ENCODE data around the gene FILIP1.
"Not testable (repeated sequence)": the region's sequence is repeated elsewhere in the genome, so short reads cannot be mapped to it uniquely, and the experiment has no call there.

FILIP1 gene

DNA sequence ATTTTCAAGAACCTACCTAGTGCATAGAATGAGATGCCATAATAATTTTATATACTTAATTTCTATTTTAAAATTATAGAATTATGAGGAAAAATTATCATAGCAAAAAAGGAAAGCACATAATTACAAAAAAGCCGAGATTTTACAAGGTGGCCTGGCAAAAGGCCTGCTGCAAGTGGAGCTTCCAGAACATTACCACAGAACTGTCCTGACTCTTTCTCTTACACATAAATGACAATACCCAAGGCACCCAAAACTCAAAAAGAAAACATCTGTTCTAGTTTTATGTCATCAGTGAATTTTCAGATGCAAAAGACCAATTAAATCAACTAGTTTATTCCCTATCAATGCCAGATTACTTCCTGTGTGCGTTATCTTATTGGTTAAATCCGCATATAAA, 74.2 kb downstream of the FILIP1 start:
- no peak for DNase-seq

DNA sequence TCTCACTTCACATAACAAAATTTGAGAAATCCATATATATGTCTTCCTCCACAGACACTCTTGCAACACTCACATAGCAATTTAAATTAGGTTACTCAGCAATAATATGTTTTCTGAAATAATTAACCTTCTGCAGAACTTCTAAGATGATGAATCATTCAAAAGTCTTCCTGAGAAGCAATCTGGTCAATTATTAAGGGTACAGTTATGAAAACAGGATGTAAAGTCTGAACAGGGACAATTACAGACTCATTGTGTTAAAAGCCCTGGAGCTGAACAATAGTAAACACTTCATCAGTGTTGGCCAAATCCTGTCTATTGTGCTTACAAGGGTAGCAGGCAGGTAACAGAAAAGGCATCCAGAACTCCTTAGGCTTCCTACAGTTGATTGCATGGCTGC, 75.4 kb downstream of the FILIP1 start:
- DNase-seq: no peak

DNA sequence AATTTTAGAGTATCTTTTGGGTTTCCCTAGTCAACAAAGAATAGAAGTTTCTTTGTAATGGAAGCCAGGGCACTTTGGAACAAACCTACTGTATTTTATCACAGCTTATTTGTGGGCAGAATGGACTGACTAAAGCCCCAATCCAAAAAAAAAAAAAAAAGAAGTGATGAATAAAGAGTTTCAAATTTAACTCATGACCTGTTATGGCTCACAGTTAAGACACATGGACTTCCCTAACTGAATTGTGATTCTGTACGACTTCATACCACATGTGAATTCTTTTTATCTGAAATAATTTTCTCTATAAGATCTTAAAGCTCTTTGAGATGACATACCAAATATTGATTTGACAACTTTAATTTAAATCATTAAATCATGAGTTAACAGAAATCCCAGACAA, 77.2 kb downstream of the FILIP1 start:
- no peak for DNase-seq

DNA sequence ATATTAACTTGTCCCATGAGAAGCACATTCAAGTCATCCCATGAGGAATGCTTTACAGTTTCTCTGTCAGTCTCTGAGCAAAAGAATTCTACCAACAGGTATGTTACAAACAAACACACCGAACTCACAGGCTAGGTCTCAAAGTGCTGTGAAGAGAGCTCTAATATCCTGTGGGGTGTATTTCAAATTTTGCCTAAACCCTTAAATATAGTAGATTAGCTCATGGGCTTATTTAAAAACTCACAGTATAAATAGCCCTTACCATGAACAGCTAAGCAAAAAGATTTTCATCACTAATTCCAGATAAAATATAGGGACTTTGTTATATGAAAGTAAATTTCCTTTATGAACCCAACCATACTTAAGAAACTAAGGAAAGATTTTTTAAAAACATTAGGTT, 77.8 kb downstream of the FILIP1 start:
- DNase-seq: no peak

DNA sequence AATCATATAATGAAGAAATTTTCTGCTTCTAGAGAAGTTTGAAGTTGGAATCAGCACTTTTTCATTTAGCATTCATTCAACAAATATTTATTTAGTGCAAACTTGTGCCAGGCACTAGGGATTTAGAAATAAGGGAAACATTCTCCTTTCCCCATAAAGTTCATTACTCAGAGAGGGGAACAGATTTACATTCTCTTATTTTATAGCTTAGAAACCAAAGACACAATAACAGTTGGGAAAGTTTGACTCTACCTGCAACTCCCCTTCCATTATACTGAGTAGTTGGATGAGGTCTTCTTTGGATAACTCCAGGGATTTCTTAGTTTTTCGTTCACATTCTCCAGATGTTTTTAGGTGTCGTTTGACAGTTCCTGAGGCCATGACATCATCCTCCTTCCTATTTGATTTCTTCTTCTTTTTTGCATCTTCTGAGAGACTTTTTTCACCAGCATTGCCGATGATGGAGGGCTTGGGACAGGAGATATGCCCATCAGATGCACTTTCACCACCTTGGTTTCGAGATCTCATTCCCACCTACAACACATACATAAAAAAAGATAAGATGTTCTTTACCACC, 79.1 kb downstream of the FILIP1 start:
- DNase-seq: no peak

DNA sequence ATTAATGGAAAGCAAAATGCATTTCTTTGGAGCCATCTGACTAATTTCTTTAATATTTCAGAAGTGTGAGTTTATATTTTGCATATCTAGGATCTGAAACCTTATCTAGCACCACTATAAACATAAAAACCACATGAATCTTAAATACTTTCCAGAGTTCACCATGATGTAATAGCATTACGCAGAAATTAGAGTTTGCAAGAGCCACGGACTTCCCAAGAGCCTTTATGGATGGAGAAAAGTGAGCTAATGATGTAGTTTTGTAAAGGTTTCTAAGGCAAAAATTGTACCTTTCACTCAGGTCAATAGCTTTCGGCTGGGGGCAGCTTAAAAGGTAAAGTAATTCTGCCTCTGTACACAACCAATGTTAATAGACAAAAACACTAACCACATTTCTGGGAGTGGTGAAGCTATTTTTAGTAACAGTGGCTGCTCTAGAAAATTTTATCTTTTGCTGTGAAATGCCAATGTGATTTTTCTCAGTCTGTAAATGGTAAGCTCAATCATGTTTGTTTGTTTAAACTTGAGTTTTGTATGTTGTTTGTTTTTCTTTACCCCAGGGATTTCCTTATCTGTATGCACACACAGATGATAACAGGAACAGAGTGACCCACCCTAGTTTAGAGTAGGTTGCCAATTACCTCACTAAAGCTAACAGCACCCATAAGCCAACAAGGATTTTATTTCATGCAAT, 80.5 kb downstream of the FILIP1 start:
- DNase-seq: no peak

DNA sequence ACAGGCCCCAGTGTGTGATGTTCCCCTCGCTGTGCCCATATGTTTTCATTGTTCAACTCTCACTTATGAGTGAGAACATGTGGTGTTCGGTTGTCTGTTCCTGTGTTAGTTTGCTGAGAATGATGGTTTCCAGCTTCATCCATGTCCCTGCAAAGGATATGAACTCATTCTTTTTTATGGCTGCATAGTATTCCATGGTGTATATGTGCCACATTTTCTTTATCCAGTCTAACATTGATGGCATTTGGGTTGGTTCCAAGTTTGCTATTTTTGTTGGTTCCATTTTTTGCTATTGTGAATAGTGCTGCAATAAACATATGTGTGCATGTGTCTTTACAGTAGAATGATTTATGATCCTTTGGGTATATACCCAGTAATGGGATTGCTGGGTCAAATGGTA, 83.0 kb downstream of the FILIP1 start:
- not testable (repeated sequence) for DNase-seq

DNA sequence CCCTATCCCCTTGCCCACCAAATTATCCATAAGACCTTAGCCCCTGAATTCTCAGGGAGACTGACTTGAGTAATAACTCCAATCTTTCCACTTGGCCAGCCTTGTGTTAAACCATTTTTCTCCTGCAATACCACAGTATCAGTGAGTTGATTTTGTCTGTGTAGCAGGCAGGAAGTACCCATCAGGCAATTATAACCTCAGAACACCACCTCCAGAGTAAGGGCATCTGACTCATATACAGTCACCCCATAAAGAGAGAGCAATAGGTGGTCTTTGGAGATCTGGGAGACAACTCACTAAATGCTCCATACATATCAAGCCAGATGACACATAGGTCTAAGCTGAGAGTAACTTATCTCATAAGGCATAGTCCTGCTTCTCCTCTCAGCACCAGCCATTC, 83.7 kb downstream of the FILIP1 start:
- no peak for DNase-seq

DNA sequence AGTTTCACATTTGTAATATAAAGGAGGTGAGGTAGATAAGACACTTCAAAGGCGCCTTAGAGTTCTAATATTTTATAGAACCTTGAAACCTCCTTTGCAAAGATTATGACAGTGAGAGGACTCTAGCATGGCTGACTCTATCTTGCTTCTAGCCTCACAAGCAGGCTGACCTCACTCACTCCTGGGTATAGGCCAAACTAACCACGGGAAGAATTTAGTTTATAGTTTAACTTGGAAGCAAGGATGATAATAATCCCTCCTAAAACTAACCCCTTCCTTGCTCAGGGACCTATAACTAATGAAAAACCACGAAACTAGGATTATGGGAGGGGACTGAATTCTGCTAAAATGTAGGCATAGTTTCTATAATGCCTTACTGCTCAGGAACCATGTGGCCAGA, 84.3 kb downstream of the FILIP1 start:
- no peak for DNase-seq

DNA sequence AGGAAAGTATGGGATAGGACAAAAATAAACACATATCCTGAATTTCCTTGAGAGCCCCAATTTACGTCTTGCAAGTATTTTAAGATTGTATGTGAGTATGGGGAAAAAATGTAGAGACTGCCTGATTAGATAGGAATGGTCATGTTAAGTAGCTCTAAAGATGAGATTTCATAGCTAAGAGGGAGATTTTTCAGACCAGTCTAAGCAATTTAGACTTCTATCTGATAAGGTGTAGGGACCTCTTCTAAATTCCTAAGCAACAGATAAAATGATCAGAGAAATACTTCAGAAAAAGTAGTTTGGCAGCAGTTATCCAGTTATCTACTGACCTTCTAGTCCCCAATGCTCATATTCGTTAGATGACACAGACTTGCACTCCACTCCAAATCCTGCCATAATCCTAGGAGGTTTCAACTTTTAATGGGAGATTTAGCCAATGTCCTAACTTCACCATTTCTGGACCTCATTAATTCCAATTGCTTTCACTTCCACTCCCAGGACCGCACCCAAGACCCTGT, 90.0 kb downstream of the FILIP1 start:
- DNase-seq: no peak

DNA sequence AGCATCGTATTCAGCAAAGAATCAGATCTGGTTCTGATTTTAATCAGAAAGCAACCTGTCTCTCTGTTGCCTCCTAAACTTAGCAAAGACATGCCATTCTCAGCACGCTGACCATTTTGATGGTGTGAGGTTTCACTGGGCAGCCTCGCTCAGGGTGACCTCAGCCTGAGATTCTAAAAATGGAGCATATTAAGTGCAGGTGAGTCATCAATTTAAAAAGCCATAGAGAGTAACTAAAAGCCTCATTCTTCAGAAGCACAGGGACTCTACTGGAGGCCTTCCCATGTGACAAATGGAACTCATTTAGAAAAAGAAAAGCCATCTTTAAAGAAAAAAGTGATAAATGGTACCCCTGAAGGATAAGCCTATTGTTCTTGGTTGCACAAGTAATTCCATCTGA, 91.3 kb downstream of the FILIP1 start:
- no peak for DNase-seq

DNA sequence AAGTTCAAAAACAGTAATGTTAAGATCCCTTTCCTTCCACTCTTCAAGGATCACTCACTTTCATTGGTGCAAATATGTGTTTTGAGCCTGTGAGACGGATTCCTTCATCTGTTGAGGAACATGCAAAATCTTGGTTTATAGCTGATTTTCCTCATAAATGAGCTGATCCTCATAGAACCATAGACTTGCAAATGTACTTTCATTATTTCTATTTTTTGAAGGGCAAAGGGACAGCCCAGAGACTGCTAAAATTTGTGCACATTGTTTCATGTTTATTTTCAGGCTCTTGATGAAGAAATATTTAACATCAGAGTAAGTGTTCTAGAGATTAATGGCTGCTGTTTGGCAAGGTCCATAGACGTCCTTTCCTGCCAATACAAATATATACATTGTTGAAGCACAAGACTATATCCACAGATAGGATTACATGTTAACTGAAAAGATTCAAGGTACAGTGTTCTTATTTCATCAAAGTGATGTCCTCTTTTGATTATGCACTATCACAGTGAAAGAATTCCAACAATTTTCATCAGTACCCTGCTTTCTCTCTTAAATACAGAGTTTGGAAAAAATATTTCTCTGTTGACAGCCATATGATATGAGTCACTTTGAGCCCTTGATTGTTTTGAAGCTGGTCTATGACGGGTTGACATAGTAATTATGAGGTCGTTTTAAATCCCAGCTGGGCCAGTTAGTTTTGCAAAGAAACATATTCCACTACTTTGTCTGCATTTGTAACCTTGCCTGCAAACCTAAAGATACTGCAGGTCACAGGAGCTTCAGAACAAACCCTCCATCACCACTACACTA, 95.7 kb downstream of the FILIP1 start:
- no peak for DNase-seq

DNA sequence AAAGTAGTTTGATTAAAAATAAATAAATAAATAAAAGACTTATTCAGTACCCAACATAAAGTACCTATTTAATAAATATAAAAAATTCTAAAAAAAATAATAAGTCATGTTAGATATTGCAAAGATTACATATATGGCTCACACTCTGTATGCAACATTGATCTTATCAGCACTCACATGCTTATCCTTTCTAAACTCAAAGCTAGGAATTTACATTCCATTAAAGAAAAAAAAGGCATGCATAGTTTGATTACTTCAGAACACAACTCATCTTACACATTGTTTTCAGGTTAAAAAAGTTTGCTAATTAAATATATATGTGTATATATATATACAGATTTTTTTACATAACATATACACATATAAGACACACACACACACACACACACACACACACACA, 96.4 kb downstream of the FILIP1 start:
- no peak for DNase-seq

DNA sequence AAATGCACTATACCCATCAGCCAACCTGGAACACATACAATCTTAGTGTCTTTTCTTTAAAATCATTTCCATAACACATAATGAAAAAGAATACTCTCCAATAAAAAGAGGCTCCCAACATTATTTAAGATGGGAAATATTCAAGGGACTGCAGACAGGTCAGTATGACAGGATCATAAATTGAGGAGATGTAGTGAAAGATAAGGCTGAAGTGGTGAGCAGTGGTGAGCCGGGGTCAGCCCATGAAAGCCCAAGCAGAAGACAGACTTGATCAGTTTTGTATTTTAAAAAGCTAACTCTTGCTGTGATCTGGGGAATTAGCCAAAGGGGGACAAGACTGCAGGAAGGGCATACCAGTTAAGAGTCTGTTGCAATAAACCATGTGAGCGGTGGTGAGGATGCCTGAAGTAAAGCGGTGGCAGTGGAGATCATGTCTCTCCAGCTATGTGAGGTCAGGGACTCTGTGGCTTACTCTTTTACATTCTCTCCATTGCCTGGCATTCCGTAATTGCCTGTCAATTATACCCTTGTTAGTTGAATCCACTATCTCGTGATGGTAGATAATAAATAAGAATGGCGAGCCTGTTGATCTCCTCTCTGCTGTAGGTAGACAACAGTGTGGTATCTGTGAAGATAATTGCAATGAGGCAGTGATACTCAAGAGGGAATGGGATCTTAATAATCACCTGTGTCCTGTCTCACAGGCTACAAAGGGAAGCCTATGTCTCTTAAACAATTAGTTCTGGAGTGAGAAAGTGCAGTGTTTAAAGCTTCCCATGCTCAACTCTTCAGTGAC, 97.4 kb downstream of the FILIP1 start:
- DNase-seq: no peak

DNA sequence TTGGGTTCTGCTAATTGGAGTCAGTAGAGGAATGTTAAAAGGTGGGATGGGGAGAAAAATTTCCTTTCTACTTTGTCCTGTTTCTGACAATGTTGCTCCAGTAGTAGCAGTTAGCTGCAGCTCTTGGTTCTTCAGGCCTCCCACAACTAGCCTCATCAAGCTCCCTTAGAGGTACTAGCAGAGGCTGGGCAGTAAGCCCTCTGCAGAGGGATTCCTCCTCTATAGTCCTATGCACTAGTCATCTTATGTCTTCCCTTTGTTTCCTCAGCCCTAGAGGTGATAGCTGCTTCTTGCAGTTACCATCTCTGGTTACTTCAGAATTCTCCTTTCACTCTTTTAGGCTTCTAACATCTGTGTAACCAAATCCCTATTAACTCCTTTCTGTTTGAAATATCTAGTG, 99.8 kb downstream of the FILIP1 start:
- DNase-seq: no peak

DNA sequence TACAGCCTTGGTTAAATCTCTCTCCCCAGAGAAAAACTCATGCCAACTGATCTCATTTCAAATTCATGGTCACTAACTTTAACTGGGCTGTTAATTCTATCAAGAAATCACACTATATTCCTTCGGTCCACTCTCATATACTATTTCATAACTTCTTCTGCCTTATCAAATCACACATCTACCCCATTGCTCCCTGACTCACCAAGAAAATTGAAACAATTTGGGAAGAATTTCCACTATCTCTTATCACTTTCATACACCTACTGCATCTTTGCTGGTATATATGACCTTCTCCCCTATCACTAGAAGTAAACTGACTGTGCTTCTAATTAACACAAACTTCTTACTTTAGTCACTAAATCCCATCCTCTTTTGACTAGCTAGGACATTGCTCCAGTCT, 102.3 kb downstream of the FILIP1 start:
- no peak for DNase-seq

DNA sequence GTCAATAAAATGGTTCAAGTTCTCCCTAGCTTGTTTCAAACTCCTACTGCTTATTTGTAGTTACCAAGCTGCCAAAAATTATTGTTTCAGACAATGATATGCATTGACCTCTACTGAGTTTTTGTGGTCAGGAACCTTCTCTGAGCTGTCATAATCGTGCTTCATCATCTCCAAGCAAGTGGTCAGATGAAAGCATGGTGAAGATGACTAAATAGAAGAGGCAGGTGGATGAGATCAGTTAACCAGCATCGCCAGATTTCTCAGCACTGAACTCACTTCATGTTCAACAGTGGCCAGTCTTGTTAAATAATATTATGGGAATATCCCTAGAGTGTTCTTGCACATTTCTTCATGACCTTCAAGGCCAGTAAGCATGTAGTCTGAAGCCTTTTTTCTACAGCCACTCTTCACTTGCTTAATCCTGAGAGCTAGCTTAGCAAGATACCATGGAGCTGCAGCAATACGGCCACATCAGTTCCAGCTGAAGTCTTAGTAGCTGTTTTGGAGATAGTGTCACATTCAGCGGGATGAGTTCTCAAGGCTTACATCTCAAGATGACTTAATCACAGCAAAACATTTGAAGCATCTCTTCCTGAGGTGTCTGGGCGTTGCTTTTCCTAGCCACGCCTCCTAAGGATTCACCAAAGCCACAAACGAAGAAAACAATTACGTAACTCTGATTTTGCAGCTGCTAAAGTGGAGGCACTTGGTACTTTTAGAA, 107.4 kb downstream of the FILIP1 start:
- DNase-seq: no peak

DNA sequence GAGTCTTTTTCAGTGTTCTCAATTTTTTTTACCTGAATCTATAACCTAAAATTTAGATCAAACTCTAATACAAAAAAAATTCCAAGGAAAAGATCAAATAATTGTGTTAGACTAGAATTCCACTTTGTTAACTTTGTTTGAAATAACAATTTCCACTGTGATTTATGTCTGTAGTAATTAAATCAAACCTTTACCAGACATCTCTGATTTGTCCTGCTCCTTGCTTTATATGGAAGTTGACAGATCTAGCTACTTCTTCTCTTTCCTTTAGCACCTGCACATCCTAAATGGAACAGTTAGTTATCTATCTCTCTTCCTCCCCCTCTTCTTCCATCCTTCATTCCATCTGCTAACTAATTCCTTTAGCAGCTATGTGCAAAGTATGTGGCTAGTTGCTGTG, 109.5 kb downstream of the FILIP1 start:
- DNase-seq: no peak

DNA sequence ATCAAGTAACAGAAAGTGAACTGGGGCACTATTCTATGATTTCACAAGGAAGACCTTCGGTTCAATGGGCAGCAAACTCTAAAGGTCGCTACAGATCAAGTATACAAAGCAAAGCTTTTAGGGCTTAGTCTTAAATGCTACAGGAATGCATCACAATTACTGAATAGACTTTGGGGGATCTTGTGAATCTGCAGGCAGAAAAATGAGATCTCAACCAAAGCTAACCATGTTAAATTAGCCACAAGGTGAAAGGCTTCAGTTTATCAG, 111.0 kb downstream of the FILIP1 start:
- DNase-seq: no peak

DNA sequence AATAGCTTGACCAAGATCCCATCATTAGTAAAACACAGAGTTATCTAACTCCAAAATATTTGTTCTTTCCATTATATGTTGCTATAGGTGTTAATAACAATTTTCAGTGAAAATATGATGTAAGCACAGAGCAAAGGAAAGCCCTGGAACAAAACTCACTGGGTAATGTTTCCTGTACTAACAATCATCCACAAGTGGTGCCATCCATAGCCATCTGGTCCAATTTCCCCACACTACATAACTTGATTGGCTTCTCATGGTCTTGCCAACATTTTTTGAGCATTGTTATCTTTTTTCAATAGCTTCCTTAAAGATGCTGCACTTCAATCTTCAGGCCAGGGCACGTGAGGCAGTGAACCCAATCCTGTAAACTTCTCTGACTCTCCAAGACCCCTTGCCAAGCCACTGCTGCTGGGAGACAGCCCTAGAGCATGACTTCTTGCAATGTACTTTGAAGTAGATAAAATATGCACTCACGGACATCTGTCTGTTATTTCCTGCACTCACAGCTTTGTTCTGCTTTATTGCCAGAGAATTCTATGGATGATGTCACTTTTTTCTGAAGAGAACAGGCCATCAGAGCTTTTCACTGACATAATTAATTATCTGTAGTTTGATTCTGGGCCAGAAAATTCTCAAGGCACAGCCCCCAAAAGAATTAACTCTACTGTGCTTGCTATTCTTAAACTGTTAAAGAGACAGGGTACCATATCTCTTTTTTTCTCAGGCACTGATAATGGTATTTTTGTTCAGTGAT, 111.5 kb downstream of the FILIP1 start:
- DNase-seq: no peak

DNA sequence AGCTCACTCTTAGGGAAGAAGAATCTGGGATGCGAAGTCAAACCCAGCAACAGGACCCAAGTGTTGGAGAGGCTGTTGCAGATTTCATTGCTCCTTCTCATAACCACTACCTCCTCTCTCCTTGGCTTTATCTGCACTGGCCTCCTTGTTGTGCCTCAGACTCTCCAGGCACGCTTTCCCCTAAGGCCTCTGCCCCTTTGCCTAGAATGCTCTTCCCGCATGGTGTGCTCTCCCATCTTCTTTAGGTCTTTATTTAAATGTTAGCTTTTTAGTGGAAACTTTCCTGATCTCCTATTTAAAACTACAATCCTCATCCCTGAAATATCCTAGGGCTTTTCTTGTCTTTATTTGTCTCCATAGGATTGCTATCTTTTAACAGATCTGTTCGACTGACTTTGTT, 114.1 kb downstream of the FILIP1 start:
- DNase-seq: no peak

DNA sequence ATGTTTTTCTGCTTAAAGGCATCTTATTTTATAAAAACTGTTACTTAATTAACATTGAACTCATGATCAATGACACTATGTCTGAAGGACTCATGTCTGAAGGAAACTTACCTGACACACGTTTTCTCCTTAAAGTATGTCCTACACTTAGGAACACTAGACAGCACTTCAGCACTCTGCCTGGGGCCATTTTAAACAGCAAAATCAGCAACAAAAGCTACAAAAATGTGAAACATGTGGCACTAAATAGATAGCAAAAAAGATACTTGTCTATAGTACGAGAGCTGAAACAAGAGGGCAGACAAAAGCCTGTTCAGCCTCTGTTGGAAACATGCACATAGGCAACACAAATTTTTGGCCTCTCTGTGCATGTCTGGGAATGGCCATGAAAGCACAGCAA, 115.5 kb downstream of the FILIP1 start:
- DNase-seq: no peak
